ENCODE data around the gene GID8.

The GID8 gene

DNA sequence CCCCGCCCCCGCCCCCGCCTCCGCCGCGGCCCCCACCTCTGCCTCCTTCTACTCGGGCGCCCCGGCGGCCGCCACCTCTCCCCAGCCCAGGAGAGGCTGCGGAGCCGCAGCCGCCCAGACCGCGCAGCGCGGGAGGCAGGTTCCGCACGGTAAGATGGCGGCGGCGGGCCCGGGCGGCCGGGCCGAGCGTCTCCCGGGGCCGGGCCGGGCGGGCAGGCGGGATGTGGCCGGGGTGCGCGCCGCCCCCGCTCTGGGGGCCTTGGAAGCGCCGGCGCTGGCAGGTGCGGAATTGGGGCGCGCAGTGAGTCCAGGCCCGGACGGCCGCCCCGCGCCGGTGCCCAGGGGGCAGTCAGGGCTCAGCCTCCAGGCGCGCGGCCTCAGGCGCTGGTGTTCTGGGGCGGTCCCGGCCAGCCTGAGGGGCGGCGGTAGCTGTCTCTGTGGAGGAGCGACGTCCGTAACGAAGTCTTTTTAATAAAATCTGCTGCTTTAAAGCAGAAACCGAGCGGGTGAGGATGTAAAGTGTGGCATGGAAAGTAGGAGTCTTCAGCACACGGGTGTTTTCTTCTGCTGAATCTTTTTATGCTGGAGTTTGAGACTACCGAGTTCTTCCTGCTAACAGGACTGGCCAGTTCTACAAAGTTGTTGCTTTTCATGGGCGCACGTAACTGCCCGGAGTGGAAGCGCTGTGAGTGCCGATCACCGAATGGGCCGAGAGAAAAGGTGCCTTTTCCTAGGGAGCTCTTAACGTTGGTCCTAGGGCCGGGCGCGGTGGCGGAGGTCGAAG, at the start of gene GID8:
Gene GID8 (plus strand): TSS at position 43 of the 784 bp plus-strand sequence. CDS start 3,356 bp downstream, outside the sequence.
- in situ Hi-C loops (cut with MboI; ENCODE audit: low pct_unique_long_range_greater_than_20kb, low sequenced_read_pairs): no loop called here
- peak; percentile 48 for DNase-seq

DNA sequence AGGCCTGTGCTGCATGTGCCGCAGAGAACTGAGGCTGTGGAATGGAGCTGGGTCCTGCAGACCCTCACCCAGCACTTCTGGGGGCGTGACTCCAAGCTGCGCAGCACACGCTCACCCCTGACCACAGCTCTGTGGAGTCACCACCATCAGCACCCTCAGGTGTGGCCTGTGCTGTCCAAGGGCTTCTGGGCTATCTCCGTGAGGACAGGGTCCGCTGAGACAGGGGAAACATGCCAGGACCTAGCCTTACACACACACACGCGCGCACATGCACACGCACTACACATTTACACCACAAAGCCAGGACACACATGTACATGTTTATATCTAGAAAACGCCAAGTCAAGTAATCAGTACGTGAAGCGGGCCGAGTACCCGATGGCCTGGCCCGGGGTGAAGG, 49.5 kb upstream of the GID8 start:
- no peak for DNase-seq

DNA sequence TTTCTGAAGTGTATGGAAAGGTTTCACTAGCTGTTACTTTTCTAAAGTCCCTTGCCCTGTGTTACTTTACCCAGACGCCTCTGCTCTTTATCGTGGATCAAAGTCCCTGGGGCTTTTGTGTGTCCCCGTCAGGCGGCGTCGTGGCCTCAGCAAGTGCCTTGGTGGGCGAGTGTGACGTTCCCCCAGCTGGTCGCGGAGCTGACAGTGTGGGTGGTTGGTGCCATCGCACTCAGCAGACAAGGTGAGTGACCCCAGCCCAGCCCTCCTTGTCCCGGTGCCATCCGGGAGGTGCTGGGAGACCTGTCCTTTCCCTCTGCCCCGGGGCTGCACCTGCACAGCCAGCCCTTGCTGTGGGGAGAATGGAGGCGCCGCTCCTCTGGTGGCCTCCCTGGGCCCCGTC, 49.0 kb upstream of the GID8 start:
- in situ Hi-C loops (cut with MboI; ENCODE audit: low pct_unique_long_range_greater_than_20kb, low sequenced_read_pairs): no loop called here
- no peak for DNase-seq

More for the DNA sequence above, 49.5 kb upstream of the GID8 start:
- in situ Hi-C loops (cut with MboI; ENCODE audit: low pct_unique_long_range_greater_than_20kb, low sequenced_read_pairs): no loop called here

DNA sequence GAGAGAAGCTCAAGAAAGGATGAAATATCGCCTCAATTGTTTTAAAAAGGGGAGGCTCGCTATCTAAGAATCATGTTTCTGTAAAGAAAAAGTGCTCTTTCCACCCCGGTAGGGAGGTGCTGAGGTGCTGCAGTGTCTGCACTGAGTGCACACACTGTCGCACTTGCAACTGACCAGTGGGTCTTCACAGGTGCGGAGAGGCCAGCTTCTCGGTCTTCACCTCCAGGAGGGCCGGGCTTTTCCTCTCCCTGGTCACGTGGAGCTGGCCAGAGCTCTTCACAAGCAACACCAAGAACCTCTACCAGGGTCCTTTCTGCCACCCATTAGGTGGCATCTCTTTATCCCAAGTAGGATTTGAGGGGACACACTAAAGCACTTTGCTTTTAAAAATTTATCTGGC, 48.5 kb upstream of the GID8 start:
- no peak for DNase-seq
- in situ Hi-C loops (cut with MboI; ENCODE audit: low pct_unique_long_range_greater_than_20kb, low sequenced_read_pairs): no loop called here

DNA sequence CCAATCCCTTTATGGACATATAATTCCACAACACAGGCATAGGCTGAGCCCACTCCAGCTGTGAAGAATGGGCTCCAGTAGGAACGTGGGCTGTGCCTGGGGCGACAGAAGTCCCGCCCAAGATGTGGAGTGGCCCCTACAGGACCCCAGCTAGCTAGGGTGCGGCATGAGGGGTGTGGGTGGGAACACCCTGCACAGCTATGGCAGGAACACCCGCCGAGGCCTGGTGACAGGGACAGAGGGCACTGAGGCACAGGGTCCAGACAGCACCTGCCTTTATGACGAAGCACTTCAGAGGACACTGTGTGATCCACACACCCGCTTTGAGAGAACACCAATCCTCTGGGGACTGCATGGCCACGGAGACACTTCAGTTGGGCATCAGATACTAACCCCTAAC, 48.1 kb upstream of the GID8 start:
- DNase-seq: no peak
- in situ Hi-C loops (cut with MboI; ENCODE audit: low pct_unique_long_range_greater_than_20kb, low sequenced_read_pairs): no loop called here

DNA sequence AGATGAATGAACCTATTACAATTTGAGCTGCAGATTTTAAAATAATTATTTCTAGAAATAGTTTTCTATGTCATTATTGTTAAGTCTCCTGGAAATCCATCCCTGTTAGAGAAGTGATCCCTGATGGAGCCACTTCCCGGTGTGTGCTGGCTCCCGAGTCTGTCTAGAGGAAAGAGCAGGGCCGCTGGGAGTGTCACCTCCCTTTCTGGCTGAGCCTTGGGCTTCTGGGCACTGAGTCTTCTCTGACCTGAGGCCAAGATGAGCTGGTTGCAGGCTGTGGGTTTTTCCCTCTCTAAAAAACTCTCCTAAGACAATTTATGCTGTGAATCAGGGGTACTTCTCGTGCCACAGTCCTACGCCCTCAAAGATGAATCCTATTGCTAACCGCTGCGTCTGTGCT, 47.5 kb upstream of the GID8 start:
- in situ Hi-C loops (cut with MboI; ENCODE audit: low pct_unique_long_range_greater_than_20kb, low sequenced_read_pairs): no loop called here
- DNase-seq: no peak

DNA sequence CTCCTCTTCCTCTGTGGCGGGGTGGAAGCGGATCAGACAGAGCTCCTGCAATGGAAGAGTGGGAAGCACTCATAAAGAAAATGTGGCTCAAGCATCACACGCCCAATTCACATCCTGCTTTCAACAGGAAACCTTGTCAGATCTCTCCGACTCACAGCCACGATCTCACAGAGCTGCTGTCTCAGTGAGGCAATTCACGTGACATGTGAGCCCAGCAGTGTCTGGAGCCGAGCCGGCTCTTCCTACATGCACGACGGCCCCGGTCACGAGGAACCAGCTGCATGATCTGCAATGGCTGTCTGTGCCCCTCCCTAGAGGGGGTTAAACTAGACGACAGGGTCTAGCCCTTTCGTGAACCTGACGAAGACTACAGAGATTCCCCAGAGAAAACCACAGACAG, 46.8 kb upstream of the GID8 start:
- in situ Hi-C loops (cut with MboI; ENCODE audit: low pct_unique_long_range_greater_than_20kb, low sequenced_read_pairs): no loop called here
- no peak for DNase-seq

DNA sequence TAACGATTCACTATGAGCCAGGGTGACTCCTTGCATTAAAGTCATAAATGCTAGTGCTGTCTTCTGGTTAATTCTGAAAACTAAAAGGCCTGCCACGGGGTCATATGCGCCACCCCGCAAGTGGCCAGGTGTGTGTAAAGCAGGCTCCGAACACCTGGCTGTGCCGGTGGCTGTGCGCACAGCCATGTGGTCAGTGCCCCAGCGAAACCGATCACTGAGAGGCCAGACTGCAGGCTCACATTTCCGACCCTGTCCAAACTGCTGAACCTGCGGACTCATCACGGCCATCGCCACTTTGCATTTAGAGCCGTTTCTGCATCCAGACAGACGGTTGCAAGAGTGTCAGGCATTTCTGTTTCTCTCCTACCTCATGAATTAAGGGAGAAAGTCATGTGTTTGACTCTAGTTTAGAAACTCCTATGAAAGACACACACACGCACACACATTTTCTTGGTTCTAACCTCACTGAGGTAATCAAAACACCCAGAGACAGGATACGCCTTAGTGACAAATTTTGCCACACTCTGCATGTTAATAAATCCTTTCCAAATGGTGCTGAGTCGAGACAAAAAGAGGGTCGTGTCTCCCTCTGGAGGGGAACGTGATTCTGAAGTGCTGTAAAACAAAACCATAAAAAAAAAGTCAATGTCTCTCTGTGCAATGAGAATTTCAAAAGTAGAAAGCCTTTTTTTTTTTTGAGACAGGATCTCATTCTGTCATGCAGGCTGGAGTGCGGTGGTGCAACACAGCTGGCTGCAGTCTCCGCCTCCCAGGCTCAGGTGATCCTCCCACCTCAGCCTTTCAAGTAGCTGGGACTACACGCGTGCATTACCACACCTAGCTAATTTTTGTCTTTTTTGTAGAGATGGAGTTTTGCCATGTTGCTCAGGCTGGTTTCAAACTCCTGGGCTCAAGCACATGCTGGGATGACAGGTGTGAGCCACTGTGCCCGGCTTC, 45.3 kb upstream of the GID8 start:
- no peak for DNase-seq
- in situ Hi-C loops (cut with MboI; ENCODE audit: low pct_unique_long_range_greater_than_20kb, low sequenced_read_pairs): no loop called here

DNA sequence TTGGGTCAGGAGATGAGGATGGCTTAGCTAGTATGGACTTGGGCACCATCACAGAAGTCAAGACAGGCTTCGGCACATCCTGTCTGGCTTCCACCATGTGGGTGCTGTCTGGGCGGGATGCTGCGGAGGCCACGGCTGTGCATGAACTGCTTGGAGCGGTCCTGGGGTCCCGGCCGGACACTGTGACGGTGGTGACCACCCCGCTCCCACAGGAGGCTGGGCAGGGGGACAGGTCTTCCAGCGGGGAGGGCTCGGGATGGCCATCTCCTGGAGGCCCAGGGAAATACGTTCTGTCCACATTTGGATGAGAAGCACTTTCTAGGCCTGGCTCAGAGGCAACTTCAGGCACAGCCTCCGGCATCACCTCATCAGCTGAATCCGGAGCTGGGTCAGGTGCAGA, 44.2 kb upstream of the GID8 start:
- no peak for DNase-seq
- in situ Hi-C loops (cut with MboI; ENCODE audit: low pct_unique_long_range_greater_than_20kb, low sequenced_read_pairs): no loop called here

DNA sequence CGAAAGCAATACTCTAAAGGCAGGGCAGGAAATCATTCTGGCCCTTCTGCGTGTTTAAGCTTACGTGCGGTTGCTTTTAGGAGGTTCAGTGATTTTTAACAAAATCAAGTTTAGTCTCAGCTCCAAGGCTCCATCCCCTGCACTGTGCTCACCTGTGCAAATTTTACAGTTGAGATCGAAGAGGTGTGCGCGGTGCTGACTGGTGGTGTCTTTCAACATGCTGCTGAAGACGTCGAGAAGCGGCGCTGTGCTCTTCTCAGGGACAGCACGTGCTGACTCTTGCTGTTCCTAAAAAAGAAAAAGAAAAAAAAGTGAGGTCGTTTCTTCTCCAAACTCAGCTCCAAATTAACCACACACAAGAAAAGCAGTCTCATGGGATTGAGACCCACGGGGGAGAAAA, 43.7 kb upstream of the GID8 start:
- DNase-seq: no peak
- in situ Hi-C loops (cut with MboI; ENCODE audit: low pct_unique_long_range_greater_than_20kb, low sequenced_read_pairs): no loop called here

DNA sequence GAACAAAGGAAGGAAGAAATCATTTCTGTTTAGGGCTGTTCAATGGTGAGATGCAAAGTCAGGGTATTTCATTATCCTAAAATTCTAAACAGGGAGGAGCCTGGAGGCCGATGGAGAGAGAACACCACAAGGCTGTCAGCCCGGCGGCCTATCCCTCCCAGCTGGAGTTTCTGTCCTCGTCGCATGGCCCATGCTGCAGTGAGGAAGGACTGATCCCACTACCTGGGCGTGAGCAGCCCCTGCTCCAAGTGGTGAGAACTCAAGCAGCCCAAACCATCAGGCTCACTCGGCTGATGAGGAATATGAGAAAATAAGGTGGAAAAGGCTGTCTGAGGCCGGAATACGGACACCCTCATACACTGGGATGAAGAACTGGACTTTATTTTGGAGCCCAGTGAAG, 42.4 kb upstream of the GID8 start:
- in situ Hi-C loops (cut with MboI; ENCODE audit: low pct_unique_long_range_greater_than_20kb, low sequenced_read_pairs): no loop called here
- no peak for DNase-seq

DNA sequence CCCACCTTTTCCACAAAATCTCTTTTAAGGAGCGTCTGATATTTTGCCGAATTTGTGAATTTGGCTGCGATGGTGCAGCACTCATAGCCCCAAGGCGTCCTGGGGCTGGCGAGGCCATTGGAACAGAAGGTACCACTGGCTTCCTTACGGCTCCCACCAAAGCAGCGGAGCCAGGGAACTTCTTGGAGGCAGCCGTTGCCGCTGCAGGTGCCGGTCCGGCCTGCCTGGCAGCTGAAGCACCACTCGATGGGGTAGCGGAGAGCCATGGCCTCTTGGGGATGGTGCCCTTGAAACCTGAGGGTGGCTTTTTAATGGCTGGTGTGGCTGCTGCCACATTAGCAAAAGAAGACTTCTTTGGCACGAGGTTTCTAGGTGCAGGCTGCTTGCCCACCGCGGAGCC, 41.4 kb upstream of the GID8 start:
- DNase-seq: no peak
- in situ Hi-C loops (cut with MboI; ENCODE audit: low pct_unique_long_range_greater_than_20kb, low sequenced_read_pairs): no loop called here

DNA sequence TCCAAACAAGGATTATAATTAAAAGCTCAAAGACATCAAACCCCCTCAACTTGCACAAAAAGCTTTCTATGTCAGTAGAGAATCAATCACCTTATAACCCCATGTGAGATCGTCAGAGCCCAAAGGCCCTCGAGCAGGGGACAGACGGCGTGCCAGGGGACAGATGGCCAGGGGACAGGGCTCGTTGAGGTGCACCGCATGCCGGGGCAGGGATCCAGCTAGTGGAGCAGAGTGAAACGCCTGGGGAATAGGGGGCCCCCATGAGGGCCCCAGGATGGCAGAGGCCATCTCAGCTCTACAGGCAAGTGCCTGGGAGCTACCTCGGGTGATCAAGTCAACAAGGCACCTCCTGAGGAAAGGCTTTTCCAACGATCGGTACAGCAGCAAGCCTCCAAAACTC, 40.3 kb upstream of the GID8 start:
- DNase-seq: no peak
- in situ Hi-C loops (cut with MboI; ENCODE audit: low pct_unique_long_range_greater_than_20kb, low sequenced_read_pairs): no loop called here

DNA sequence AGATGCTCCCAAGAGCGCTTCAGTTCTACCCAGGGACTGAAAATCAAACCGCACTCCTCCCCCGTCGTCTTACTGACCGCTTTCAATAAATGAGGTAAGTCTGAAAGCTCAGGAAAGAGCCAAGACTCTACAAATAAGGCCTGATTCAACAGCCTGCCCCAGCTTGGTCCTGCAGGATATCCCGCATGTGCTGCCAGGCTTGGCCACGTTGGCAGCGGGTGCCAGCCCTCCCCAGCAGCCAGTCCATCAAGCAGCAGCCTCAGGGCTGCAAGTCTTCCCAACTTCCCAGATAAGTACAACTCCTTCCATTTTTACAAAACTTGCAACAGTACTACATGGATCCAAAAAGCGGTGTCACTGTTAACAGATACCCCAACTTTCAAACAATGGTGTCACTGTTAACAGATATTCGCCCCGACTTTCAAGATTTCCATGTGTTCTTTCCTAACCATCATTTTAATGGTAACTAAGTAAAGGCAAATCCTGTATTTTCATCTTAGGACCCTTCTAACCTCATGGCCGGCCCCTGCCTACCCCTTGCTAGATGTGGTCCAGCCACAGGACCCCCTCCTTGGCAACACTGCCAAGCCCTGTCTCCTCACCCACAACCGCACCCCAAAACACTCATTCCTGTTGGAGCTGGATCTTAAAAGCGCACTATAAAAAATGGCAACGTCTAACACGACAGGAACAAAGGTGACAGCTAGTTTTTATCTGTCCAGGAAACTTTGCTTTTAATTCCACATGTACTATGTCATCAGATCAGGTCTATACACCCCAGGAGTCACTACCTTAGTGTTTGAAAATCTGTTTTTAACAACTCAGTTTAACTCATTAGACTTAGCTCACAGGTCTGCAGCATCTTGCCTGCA, 39.6 kb upstream of the GID8 start:
- in situ Hi-C loops (cut with MboI; ENCODE audit: low pct_unique_long_range_greater_than_20kb, low sequenced_read_pairs): no loop called here
- DNase-seq: no peak

DNA sequence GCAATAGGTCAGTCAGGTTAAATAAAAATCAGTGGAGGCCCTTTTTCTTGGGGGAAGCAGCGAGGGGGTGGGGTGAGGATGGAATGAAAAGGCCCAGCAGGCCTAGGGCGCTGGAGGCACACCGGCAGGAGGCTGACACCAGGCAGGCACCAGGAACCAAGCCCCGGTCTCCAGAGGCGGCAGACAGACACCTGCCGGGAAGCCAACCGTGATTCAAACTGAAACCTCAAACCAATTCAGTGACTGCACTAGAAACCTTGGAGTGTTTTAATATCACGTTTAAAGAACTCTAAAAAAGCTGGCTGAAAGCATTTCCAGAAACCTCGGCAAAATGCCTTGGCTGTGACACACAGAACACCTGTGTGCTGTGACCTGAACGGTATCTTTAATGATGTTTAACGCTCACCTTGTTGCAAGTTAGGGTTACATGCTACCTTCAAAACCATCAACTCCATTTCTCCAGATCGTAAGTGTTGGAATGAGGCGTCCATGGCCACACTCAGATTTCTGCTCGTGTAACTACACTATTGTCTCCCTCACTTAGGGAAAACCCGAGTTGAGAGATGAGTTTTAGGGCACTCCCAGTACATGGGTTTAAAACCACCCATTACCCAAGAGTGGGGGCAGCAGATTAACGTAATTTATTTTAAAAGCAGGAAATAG, 38.8 kb upstream of the GID8 start:
- in situ Hi-C loops (cut with MboI; ENCODE audit: low pct_unique_long_range_greater_than_20kb, low sequenced_read_pairs): no loop called here

DNA sequence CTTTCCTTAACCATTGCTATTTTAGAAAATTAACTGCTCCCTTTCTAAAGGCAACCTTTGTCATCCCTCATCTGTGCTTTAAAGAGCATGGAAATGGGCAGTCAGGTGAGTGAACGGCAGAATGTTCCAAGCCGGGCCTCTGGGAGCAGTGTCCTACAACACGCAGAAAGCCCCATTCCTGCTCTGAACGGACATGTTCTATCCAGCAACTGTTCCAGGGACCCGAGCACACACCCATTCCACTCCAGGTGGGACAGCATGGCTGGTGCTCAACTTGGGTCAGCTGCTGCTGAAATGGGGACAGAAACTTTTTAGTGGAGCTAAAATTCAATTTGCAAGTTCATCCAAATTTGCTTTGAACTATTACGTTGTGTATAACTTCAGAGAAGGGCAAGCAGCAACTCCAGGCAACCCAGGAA, 38.3 kb upstream of the GID8 start:
- DNase-seq: no peak
- in situ Hi-C loops (cut with MboI; ENCODE audit: low pct_unique_long_range_greater_than_20kb, low sequenced_read_pairs): no loop called here

More for the DNA sequence above, 38.8 kb upstream of the GID8 start:
- no peak for DNase-seq

DNA sequence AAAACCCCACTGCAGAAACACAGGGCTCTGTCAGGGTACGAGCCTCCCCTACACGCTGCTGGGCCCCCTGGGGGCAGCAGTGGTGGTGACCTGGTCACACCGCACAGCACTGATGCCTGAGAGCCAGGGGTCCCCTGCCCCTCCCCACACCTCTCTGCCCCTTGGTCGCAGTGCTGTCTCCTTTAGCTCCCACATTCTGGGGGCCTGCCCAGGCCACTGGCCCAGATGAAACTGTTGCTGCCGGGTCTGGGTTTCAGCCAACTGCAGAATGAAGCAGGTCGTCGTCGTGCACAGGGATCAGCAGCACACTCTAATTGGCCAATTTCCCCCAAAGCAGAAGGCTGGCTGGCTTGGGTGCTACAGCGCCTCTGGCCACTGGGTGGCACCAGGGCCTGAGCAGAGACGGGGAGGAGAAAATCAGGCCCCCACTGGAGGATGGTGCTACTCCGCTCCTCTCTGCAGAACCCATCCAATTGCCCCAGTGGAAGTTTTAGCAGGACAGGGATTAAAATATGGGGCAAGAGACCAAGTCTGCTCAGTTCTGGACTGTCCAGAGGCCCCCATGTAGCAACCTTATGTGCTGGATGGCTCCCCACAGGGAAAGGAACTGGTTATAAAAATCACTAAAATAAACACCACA, 37.8 kb upstream of the GID8 start:
- DNase-seq: peak; percentile 85
- in situ Hi-C loops (cut with MboI; ENCODE audit: low pct_unique_long_range_greater_than_20kb, low sequenced_read_pairs): no loop called here
